CD4-positive, alpha-beta memory T cell (primary cell): ENCODE results near the gene SPAG9. TPM values are rescaled to one million over a fixed set of nuclear protein-coding genes. Genes with fewer than 3 reads are reported as not detected.
A peak's percentile ranks its signal among the peaks of the same experiment; 100 is the strongest.

Experiments
- CTCF ChIA-PET: fragments of 350-600 bp; sonication (Branson Sonifier 250); formaldehyde crosslinking; loops from one replicate; lab custom pipeline; 2021; ENCODE audit warnings: inconsistent platforms; ENCODE audit not compliant: partially characterized antibody; lab: Charles Lee
- POLR2A ChIA-PET: fragments of 350-600 bp; sonication (Branson Sonifier 250); formaldehyde crosslinking; loops from one replicate; lab custom pipeline; 2021; ENCODE audit not compliant: partially characterized antibody; lab: Charles Lee
- DNase-seq, 5 donors: peaks; one replicate each; pipeline versions ENCODE4 v3.0.0 to v3.0.0-alpha.2; 2020 to 2022; ENCODE audit warnings: mixed read lengths in 1 of 5
- H3K27ac ChIP-seq: one replicate; pipeline ENCODE4 v1.7.0; 2013; ENCODE audit warnings: low read depth, low read length
- H3K27me3 ChIP-seq: 2 replicates; pipeline ENCODE4 v1.7.0; 2013; ENCODE audit warnings: mild to moderate bottlenecking, low read length, moderate library complexity; ENCODE audit not compliant: insufficient read depth
- H3K36me3 ChIP-seq: 2 replicates; pipeline ENCODE4 v1.7.0; 2013; ENCODE audit warnings: mild to moderate bottlenecking, low read length, moderate library complexity; ENCODE audit not compliant: insufficient read depth
- H3K4me1 ChIP-seq: 2 replicates; pipeline ENCODE4 v1.7.0; 2013; ENCODE audit warnings: mild to moderate bottlenecking, low read length, moderate library complexity; ENCODE audit not compliant: insufficient read depth
- H3K4me3 ChIP-seq, 2 donors: one replicate each; pipeline ENCODE4 v1.7.0; 2013; ENCODE audit warnings: low read length in 2 of 2, mild to moderate bottlenecking in 1 of 2
- H3K9me3 ChIP-seq, 2 donors: one replicate each; pipeline ENCODE4 v1.7.0; 2013; ENCODE audit warnings: low read length in 2 of 2, control low read depth in 1 of 2; ENCODE audit not compliant: control insufficient read depth in 1 of 2
- H3K27ac Mint-ChIP-seq, 7 donors: one replicate each; pipeline ENCODE4 v1.8.0; 2020 to 2021; ENCODE audit warnings: mixed read lengths in 7 of 7, mild to moderate bottlenecking in 6 of 7, inconsistent platforms in 3 of 7, moderate library complexity in 3 of 7
- H3K27me3 Mint-ChIP-seq, 2 donors: one replicate each; pipeline ENCODE4 v1.8.0; 2020 to 2021; ENCODE audit warnings: mixed read lengths in 2 of 2
- H3K36me3 Mint-ChIP-seq, 2 donors: one replicate each; pipeline ENCODE4 v1.8.0; 2020 to 2021; ENCODE audit warnings: mixed read lengths in 2 of 2, inconsistent platforms in 1 of 2, mild to moderate bottlenecking in 1 of 2
- H3K4me1 Mint-ChIP-seq, 4 donors: one replicate each; pipeline ENCODE4 v1.8.0; 2020 to 2021; ENCODE audit warnings: mixed read lengths in 4 of 4, mild to moderate bottlenecking in 1 of 4
- H3K4me3 Mint-ChIP-seq, 8 donors: one replicate each; pipeline ENCODE4 v1.8.0; 2020 to 2021; ENCODE audit warnings: mixed read lengths in 8 of 8, mild to moderate bottlenecking in 7 of 8, moderate library complexity in 6 of 8, inconsistent platforms in 3 of 8
- H3K9me3 Mint-ChIP-seq, 8 donors: one replicate each; pipeline ENCODE4 v1.8.0; 2020 to 2021; ENCODE audit warnings: mixed read lengths in 8 of 8, mild to moderate bottlenecking in 5 of 8, inconsistent platforms in 3 of 8, moderate library complexity in 1 of 8
- intact Hi-C: fragments of 100-400 bp; cut with micrococcal nuclease; formaldehyde crosslinking; loops from one replicate; pipeline ENCODE4 v1.15.1; 2023
- polyA plus RNA-seq, 2 donors: library from polyadenylated mRNA; unstranded; fragments of 300-500 nt; fragmentation: Illumina TruSeq; gene quantifications; one replicate each; pipeline ENCODE4 v1.2.3, GENCODE V29; 2021
- total RNA-seq, 2 experiments: library from RNA; stranded (reverse); gene quantifications; one replicate each; pipeline ENCODE4 v1.2.3, GENCODE V29; 2021

Gene SPAG9
- total and polyA plus RNA-seq, 4 experiments from 2014 or later = 3.2 to 62.3 (median 36.0) TPM

GRCh38 chr17:50922721-50923405 lies 197.8 kb downstream of the SPAG9 start:
- Histone ChIP-seq H3K9me3 (no peaks in the 10 kb centered on the region), H3K36me3 (no peaks in the 10 kb centered on the region), H3K4me3 (no peak overlapping the region), H3K4me1 (peaks cover 46% of the 10 kb centered on the region), H3K27ac (no peak overlapping the region), H3K27me3 (no peaks in the 10 kb centered on the region)
- no peak overlapping the region for H3K4me3 Mint-ChIP-seq
- H3K27me3 Mint-ChIP-seq = no peaks in the 10 kb centered on the region
- H3K9me3 Mint-ChIP-seq = no peaks in the 10 kb centered on the region
- peak overlapping the region in 5 of 7 donors; percentile 6 to 91 (median 73) for H3K27ac Mint-ChIP-seq
- H3K4me1 Mint-ChIP-seq = peaks cover 25 to 69% (median 41%) of the 10 kb centered on the region in 4 donors
- POLR2A ChIA-PET = interaction anchor here (1.0 to 33.8 kb wide), 3 partner anchors 11 to 60 kb away, joined by 3 to 688 read pairs (median 3); partner anchors contain the start of gene TOB1
- intact Hi-C loops = no loop called here
- no peaks in the 10 kb centered on the region for H3K36me3 Mint-ChIP-seq
- CTCF ChIA-PET = interaction anchor here (0.6 to 1.3 kb wide), 2 partner anchors 34 to 1253 kb away, joined by 3 to 5 read pairs; no protein-coding TSS in a partner anchor
- DNase-seq = no peak

- no peak overlapping the region for H3K4me3 Mint-ChIP-seq
- POLR2A ChIA-PET = interaction anchor here (1.0 to 33.8 kb wide), 3 partner anchors 18 to 60 kb away, joined by 3 to 688 read pairs (median 8); partner anchors contain the start of gene TOB1
- intact Hi-C loops = no loop called here
- no peaks in the 10 kb centered on the region for H3K9me3 ChIP-seq
- CTCF ChIA-PET = interaction anchor here (1.3 kb wide), 1 partner anchor 34 kb away, joined by 3 read pairs; no protein-coding TSS in a partner anchor
- no peaks in the 10 kb centered on the region for H3K27me3 ChIP-seq
- DNase-seq = no peak
- H3K4me1 ChIP-seq = peaks cover 46% of the 10 kb centered on the region
- no peak overlapping the region for H3K4me3 ChIP-seq
- no peaks in the 10 kb centered on the region for H3K9me3 Mint-ChIP-seq
- no peaks in the 10 kb centered on the region for H3K36me3 Mint-ChIP-seq
- H3K27ac ChIP-seq = no peak overlapping the region
- H3K27ac Mint-ChIP-seq = peak overlapping the region in 6 of 7 donors; percentile 73 to 97 (median 88)
- H3K36me3 ChIP-seq = no peaks in the 10 kb centered on the region
- peaks cover 20 to 62% (median 38%) of the 10 kb centered on the region in 4 donors for H3K4me1 Mint-ChIP-seq
- H3K27me3 Mint-ChIP-seq = no peaks in the 10 kb centered on the region
Measured at GRCh38 chr17:50922107-50922506, 198.6 kb downstream of the SPAG9 start.

GRCh38 chr17:50920891-50921586 lies 199.6 kb downstream of the SPAG9 start:
- Mint-ChIP-seq H3K9me3 (no peaks in the 10 kb centered on the region), H3K27me3 (no peaks in the 10 kb centered on the region), H3K4me3 (peak overlapping the region in 2 of 8 donors; percentile 13 to 36), H3K36me3 (no peaks in the 10 kb centered on the region), H3K27ac (peak overlapping the region; percentile 12 to 99 (median 98)), H3K4me1 (peaks cover 16 to 60% (median 38%) of the 10 kb centered on the region in 4 donors)
- Histone ChIP-seq H3K9me3 (no peaks in the 10 kb centered on the region), H3K27ac (no peak overlapping the region), H3K27me3 (no peaks in the 10 kb centered on the region), H3K36me3 (no peaks in the 10 kb centered on the region), H3K4me3 (no peak overlapping the region), H3K4me1 (peaks cover 39% of the 10 kb centered on the region)
- POLR2A ChIA-PET = interaction anchor here (1.2 to 33.8 kb wide), 4 partner anchors 10 to 59 kb away, joined by 4 to 688 read pairs (median 13); partner anchors contain the start of gene TOB1
- no peak for DNase-seq
- CTCF ChIA-PET = interaction anchor here (0.7 to 1.4 kb wide), 4 partner anchors 10 to 58 kb away, joined by 3 read pairs; no protein-coding TSS in a partner anchor
- intact Hi-C loops = no loop called here

- Mint-ChIP-seq H3K4me1 (peaks cover 15 to 56% (median 38%) of the 10 kb centered on the region in 4 donors), H3K36me3 (no peaks in the 10 kb centered on the region), H3K4me3 (peak overlapping the region in 5 of 8 donors; percentile 50 to 89 (median 78)), H3K27ac (peak overlapping the region; percentile 97 to 99 (median 99)), H3K9me3 (no peaks in the 10 kb centered on the region), H3K27me3 (no peaks in the 10 kb centered on the region)
- no peaks in the 10 kb centered on the region for H3K27me3 ChIP-seq
- peak overlapping the region; percentile 75 for H3K27ac ChIP-seq
- POLR2A ChIA-PET = interaction anchor here (0.7 to 33.8 kb wide), 7 partner anchors 9 to 58 kb away, joined by 4 to 688 read pairs (median 8); partner anchors contain the start of gene TOB1
- no peak for DNase-seq
- H3K9me3 ChIP-seq = no peaks in the 10 kb centered on the region
- CTCF ChIA-PET = interaction anchor here (0.9 to 3.4 kb wide), 3 partner anchors 16 to 67 kb away, joined by 3 to 14 read pairs (median 3); no protein-coding TSS in a partner anchor
- peak overlapping the region in 1 of 2 donors; percentile 27 for H3K4me3 ChIP-seq
- no peaks in the 10 kb centered on the region for H3K36me3 ChIP-seq
- intact Hi-C loops = no loop called here
- peaks cover 35% of the 10 kb centered on the region for H3K4me1 ChIP-seq
Measured at GRCh38 chr17:50920041-50920410, 200.6 kb downstream of the SPAG9 start.

- Histone ChIP-seq H3K36me3 (no peaks in the 10 kb centered on the region), H3K4me1 (peaks cover 40% of the 10 kb centered on the region), H3K27me3 (no peaks in the 10 kb centered on the region), H3K4me3 (peak overlapping the region; percentile 14 to 27), H3K27ac (peak overlapping the region; percentile 75), H3K9me3 (no peaks in the 10 kb centered on the region)
- ChIA-PET CTCF (interaction anchor here (0.9 to 3.4 kb wide), 3 partner anchors 53 to 66 kb away, joined by 3 to 14 read pairs (median 6); partner anchors contain the start of gene TOB1), POLR2A (interaction anchor here (0.7 to 33.8 kb wide), 11 partner anchors 8 to 57 kb away, joined by 4 to 688 read pairs (median 6); partner anchors contain the start of gene TOB1)
- Mint-ChIP-seq H3K27me3 (no peaks in the 10 kb centered on the region), H3K27ac (peak overlapping the region; percentile 97 to 99 (median 99)), H3K4me1 (peaks cover 15 to 56% (median 38%) of the 10 kb centered on the region in 4 donors), H3K9me3 (no peaks in the 10 kb centered on the region), H3K36me3 (no peaks in the 10 kb centered on the region), H3K4me3 (peak overlapping the region; percentile 50 to 89 (median 75))
- intact Hi-C loops = loop anchor here (1.0 kb wide), 2 partner anchors 9 to 54 kb away; no protein-coding TSS in a partner anchor
- DNase-seq = peak; percentile 86 to 97 (median 92)
Measured at GRCh38 chr17:50919321-50920040, 201.2 kb downstream of the SPAG9 start.

- ChIA-PET CTCF (interaction anchor here (0.9 to 3.4 kb wide), 2 partner anchors 52 to 66 kb away, joined by 6 to 14 read pairs; partner anchors contain the start of gene TOB1), POLR2A (interaction anchor here (0.7 to 33.8 kb wide), 10 partner anchors 8 to 56 kb away, joined by 3 to 688 read pairs (median 6); partner anchors contain the start of gene TOB1)
- Mint-ChIP-seq H3K27me3 (no peaks in the 10 kb centered on the region), H3K36me3 (no peaks in the 10 kb centered on the region), H3K27ac (peak overlapping the region; percentile 97 to 99 (median 99)), H3K4me3 (peak overlapping the region in 7 of 8 donors; percentile 50 to 89 (median 78)), H3K9me3 (no peaks in the 10 kb centered on the region), H3K4me1 (peaks cover 16 to 56% (median 39%) of the 10 kb centered on the region in 4 donors)
- peaks cover 41% of the 10 kb centered on the region for H3K4me1 ChIP-seq
- no peaks in the 10 kb centered on the region for H3K27me3 ChIP-seq
- peak overlapping the region; percentile 75 for H3K27ac ChIP-seq
- H3K4me3 ChIP-seq = peak overlapping the region in 1 of 2 donors; percentile 14
- DNase-seq = peak in 2 of 5 donors; percentile 36 to 49
- intact Hi-C loops = loop anchor here (1.0 kb wide), 2 partner anchors 9 to 54 kb away; no protein-coding TSS in a partner anchor
- H3K36me3 ChIP-seq = no peaks in the 10 kb centered on the region
- no peaks in the 10 kb centered on the region for H3K9me3 ChIP-seq
Measured at GRCh38 chr17:50918933-50919296, 201.8 kb downstream of the SPAG9 start.
